Activated naive CD4-positive, alpha-beta T cell treated with anti-CD3 and anti-CD28 coated beads for 36 hours (primary cell): ENCODE measurements around the gene XCR1. TPM values are rescaled to one million over a fixed set of nuclear protein-coding genes. Genes with fewer than 3 reads are reported as not detected.
"Not testable (repeated sequence)": the region's sequence is repeated elsewhere in the genome, so short reads cannot be mapped to it uniquely, and the experiment has no call there.

Experiments
- CTCF ChIA-PET: fragments of 350-600 bp; sonication (Branson Sonifier 250); formaldehyde crosslinking; loops from one replicate; lab custom pipeline; 2021; ENCODE audit warnings: antibody characterized with exemption; lab: Charles Lee
- DNase-seq: peaks from one replicate; pipeline ENCODE4 v3.0.0-alpha.2; 2020
- H3K27ac Mint-ChIP-seq: one replicate; pipeline ENCODE4 v1.8.0; 2021; ENCODE audit warnings: mild to moderate bottlenecking, mixed read lengths
- H3K27me3 Mint-ChIP-seq: one replicate; pipeline ENCODE4 v1.8.0; 2021; ENCODE audit warnings: low read depth, mixed read lengths
- H3K36me3 Mint-ChIP-seq: one replicate; pipeline ENCODE4 v1.8.0; 2021; ENCODE audit warnings: low read depth, mixed read lengths
- H3K4me1 Mint-ChIP-seq: one replicate; pipeline ENCODE4 v1.8.0; 2021; ENCODE audit warnings: low read depth, mixed read lengths
- H3K4me3 Mint-ChIP-seq: one replicate; pipeline ENCODE4 v1.8.0; 2021; ENCODE audit warnings: mild to moderate bottlenecking, moderate library complexity, mixed read lengths
- H3K9me3 Mint-ChIP-seq: one replicate; pipeline ENCODE4 v1.8.0; 2021; ENCODE audit warnings: mixed read lengths
- intact Hi-C: fragments of 100-400 bp; cut with micrococcal nuclease; formaldehyde crosslinking; loops from one replicate; pipeline ENCODE4 v1.15.1; 2023
- total RNA-seq, 2 experiments: library from RNA; stranded (reverse); gene quantifications; one replicate each; pipeline ENCODE4 v1.2.3, GENCODE V29; 2021

The XCR1 gene
- total RNA-seq, 2 experiments from 2014 or later: not detected

DNA sequence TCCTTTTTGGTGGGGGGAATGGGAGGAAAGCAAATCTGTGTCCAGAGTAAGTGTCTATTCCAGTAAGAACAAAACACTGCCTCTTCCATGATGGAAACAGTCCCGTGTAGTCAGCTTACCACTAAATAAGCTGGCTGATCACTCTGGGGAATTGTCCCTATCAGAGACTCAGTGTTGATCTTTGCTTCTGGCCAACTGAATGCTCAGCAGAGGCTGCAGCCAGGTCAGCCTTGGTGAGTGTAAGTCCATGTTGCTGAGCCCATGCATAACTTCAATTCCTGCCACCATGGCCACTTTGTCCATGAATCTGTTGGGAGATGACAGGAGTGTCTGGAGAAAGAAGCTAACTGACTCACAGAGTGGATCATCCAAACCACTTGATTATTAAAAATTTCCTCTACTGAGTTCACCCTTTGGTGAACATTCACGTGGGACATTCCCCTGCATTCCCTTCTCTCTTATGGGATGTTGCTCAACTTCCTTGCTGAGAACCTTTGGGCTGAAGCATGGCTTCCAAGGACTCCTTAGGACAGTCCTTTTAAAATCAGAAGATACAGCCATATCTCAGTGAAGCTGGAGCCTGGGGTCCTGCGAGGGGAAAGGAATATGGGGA, 33.9 kb upstream of the XCR1 start:
- H3K4me3 Mint-ChIP-seq: no peak overlapping the region
- peaks cover 33% of the 10 kb centered on the region for H3K4me1 Mint-ChIP-seq
- no peaks in the 10 kb centered on the region for H3K9me3 Mint-ChIP-seq
- no peaks in the 10 kb centered on the region for H3K36me3 Mint-ChIP-seq
- H3K27me3 Mint-ChIP-seq: peaks cover 44% of the 10 kb centered on the region
- no peak for DNase-seq
- CTCF ChIA-PET: no interaction called here
- H3K27ac Mint-ChIP-seq: no peak overlapping the region
- intact Hi-C loops: no loop called here

GRCh38 chr3:46060551-46060950, 33.3 kb upstream of the XCR1 start:
- H3K27ac Mint-ChIP-seq: no peak overlapping the region
- no peak for DNase-seq
- no peak overlapping the region for H3K4me3 Mint-ChIP-seq
- CTCF ChIA-PET: interaction anchor here (1.0 kb wide), 1 partner anchor 17 kb away, joined by 3 read pairs; no protein-coding TSS in a partner anchor
- H3K9me3 Mint-ChIP-seq: no peaks in the 10 kb centered on the region
- no peaks in the 10 kb centered on the region for H3K36me3 Mint-ChIP-seq
- peaks cover 30% of the 10 kb centered on the region for H3K4me1 Mint-ChIP-seq
- peaks cover 48% of the 10 kb centered on the region for H3K27me3 Mint-ChIP-seq
- intact Hi-C loops: no loop called here

- H3K9me3 Mint-ChIP-seq: no peaks in the 10 kb centered on the region
- H3K27ac Mint-ChIP-seq: no peak overlapping the region
- H3K4me1 Mint-ChIP-seq: peaks cover 18% of the 10 kb centered on the region
- DNase-seq: no peak
- no peaks in the 10 kb centered on the region for H3K36me3 Mint-ChIP-seq
- intact Hi-C loops: no loop called here
- CTCF ChIA-PET: interaction anchor here (0.6 to 1.0 kb wide), 2 partner anchors 18 to 20 kb away, joined by 3 read pairs; no protein-coding TSS in a partner anchor
- H3K4me3 Mint-ChIP-seq: no peak overlapping the region
- H3K27me3 Mint-ChIP-seq: peaks cover 57% of the 10 kb centered on the region
These were observed 32.1 kb upstream of the XCR1 start for GRCh38 chr3:46059432-46059831.

DNA sequence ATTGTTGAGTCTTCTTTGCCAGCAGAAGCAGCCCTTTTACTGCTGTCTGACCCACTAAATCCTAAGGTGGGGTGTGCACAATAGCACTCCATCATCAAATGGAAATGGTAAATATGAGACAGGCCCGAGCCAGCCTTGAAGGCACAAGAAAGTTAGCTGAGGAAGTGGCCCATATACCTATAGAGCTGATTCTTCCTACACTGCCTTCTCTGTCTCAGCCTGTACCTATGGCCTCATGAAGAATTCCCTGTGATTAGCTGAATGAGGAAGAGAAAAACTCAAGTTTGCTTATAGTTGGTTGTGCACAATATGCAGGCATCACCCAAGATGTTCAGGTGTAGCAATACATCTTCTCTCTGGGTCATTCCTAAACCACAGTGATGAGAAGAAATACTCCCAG, 31.7 kb upstream of the XCR1 start:
- CTCF ChIA-PET: no interaction called here
- intact Hi-C loops: no loop called here

GRCh38 chr3:46057716-46058115, 30.4 kb upstream of the XCR1 start:
- no peaks in the 10 kb centered on the region for H3K36me3 Mint-ChIP-seq
- H3K4me3 Mint-ChIP-seq: no peak overlapping the region
- peaks cover 5% of the 10 kb centered on the region for H3K4me1 Mint-ChIP-seq
- no peak overlapping the region for H3K27ac Mint-ChIP-seq
- no peaks in the 10 kb centered on the region for H3K9me3 Mint-ChIP-seq
- H3K27me3 Mint-ChIP-seq: peaks cover 56% of the 10 kb centered on the region
- DNase-seq: no peak
- intact Hi-C loops: no loop called here
- CTCF ChIA-PET: no interaction called here

More for the DNA sequence above, 31.7 kb upstream of the XCR1 start:
- Mint-ChIP-seq H3K27ac (no peak overlapping the region), H3K9me3 (no peaks in the 10 kb centered on the region), H3K4me1 (peaks cover 15% of the 10 kb centered on the region), H3K36me3 (no peaks in the 10 kb centered on the region), H3K27me3 (peaks cover 58% of the 10 kb centered on the region), H3K4me3 (no peak overlapping the region)
- no peak for DNase-seq

DNA sequence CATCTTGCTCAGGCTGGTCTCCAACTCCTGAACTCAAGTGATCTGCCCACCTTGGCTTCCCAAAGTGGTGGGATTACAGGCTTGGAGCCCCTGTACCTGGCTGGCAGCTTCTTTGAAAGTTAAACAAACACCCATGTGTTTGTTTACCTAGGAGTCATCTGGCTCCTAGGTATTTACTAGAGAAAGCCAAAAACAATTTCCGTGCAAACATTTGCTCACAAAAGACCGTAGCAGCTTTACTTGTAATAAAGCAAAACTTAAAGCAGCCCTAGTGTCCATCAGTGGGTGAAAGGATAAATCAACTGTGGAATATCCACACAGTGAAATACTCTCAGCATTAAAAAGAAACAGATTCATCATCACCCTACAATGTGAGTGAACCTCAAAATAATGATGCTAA, 29.4 kb upstream of the XCR1 start:
- no peak for DNase-seq
- no peak overlapping the region for H3K27ac Mint-ChIP-seq
- no peaks in the 10 kb centered on the region for H3K9me3 Mint-ChIP-seq
- H3K27me3 Mint-ChIP-seq: peaks cover 52% of the 10 kb centered on the region
- H3K36me3 Mint-ChIP-seq: no peaks in the 10 kb centered on the region
- no peak overlapping the region for H3K4me3 Mint-ChIP-seq
- H3K4me1 Mint-ChIP-seq: peaks cover 1% of the 10 kb centered on the region
- intact Hi-C loops: no loop called here
- CTCF ChIA-PET: no interaction called here

DNA sequence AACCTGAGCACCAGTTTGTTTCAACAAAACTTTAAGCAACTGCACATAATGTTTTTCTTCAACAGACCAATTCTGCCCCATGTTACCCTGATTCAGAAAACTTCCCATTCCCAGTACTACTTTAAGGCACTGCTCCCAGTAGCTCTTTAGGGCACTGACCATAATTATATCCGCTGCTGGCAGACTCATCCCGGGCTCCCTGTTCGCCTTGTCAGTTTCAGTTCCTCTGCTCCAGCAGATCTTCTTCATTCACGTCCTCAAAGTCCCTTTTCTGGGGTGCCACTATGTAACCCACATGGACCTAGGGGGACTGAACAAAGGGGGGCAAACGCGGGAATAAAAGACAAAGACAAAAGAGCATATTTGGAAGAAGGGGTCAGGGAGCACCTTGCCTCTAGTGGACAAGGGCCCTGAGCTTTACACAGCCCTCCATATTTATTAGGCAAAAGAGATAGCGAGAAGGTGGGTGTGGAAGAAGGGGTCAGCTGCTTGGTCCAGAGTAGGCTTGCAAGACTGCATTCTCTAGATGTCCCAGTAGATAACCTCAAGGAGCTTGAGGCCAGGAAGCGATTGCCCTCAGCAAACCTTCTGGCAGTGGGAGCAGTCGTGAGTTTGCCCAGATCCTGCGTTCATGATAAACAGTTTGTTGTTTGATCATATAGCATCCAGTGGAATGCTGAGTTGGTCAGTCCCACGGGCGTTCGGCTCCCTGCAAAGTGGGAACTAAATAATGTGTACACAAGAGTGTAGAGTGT, 26.7 kb upstream of the XCR1 start:
- H3K36me3 Mint-ChIP-seq, DNase-seq, H3K9me3 Mint-ChIP-seq, H3K4me1 Mint-ChIP-seq, H3K4me3 Mint-ChIP-seq, H3K27ac Mint-ChIP-seq, intact Hi-C loops: not testable (repeated sequence)
- H3K27me3 Mint-ChIP-seq: peaks cover 34% of the 10 kb centered on the region
- CTCF ChIA-PET: interaction anchor here (0.8 to 1.0 kb wide), 2 partner anchors 11 to 31 kb away, joined by 3 read pairs; no protein-coding TSS in a partner anchor

GRCh38 chr3:46053265-46053664, 26.0 kb upstream of the XCR1 start:
- CTCF ChIA-PET, DNase-seq, intact Hi-C loops, H3K4me1 Mint-ChIP-seq, H3K27ac Mint-ChIP-seq, H3K9me3 Mint-ChIP-seq, H3K4me3 Mint-ChIP-seq, H3K36me3 Mint-ChIP-seq: not testable (repeated sequence)
- peaks cover 30% of the 10 kb centered on the region for H3K27me3 Mint-ChIP-seq

- CTCF ChIA-PET: interaction anchor here (0.5 kb wide), 1 partner anchor 24 kb away, joined by 3 read pairs; no protein-coding TSS in a partner anchor
- Mint-ChIP-seq H3K36me3 (no peaks in the 10 kb centered on the region), H3K4me1 (no peaks in the 10 kb centered on the region), H3K27me3 (peaks cover 26% of the 10 kb centered on the region), H3K27ac (no peak overlapping the region), H3K4me3 (no peak overlapping the region), H3K9me3 (no peaks in the 10 kb centered on the region)
- DNase-seq: no peak
- intact Hi-C loops: no loop called here
These were observed 25.2 kb upstream of the XCR1 start for GRCh38 chr3:46052531-46052930.

DNA sequence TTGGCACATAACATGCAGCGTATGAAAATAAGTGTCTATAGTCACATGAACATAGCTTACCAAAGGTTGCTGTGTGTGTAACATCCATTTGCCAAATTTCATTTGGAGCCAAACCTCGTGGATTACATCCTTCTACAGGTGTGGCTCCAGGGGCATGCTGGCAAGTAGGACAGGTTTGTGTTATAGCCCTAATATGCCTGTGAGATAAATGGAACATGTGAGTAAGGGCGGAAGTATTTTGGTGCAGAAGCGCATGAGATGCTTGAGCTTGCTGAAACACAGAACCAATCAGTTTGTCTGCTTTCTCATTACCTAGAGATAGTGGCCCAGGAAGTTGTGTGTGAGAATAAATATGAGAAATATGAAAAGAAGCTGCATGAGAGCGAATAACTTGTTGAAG, 21.8 kb upstream of the XCR1 start:
- Mint-ChIP-seq H3K27ac (no peak overlapping the region), H3K36me3 (no peaks in the 10 kb centered on the region), H3K4me1 (peaks cover 15% of the 10 kb centered on the region), H3K4me3 (no peak overlapping the region), H3K27me3 (peaks cover 7% of the 10 kb centered on the region), H3K9me3 (no peaks in the 10 kb centered on the region)
- intact Hi-C loops: no loop called here
- DNase-seq: no peak
- CTCF ChIA-PET: no interaction called here

DNA sequence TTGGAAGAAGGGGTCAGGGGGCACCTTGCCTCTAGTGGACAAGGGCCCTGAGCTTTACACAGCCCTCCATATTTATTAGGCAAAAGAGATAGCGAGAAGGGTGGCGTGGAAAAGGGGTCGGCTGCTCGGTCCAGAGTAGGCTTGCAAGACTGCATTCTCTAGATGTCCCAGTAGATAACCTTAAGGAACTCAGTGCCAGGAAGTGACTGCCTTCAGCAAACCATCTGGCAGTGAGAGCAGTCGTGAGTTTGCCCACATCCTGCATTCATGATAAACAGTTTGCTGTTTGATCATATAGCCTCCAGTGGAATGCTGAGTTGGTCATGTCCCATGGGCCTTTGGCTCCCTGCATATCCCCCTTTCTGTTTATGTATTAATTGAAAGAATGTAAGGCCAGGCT, 18.9 kb upstream of the XCR1 start:
- DNase-seq: peak; percentile 56
- CTCF ChIA-PET, H3K4me3 Mint-ChIP-seq, H3K27ac Mint-ChIP-seq, intact Hi-C loops, H3K9me3 Mint-ChIP-seq, H3K27me3 Mint-ChIP-seq, H3K36me3 Mint-ChIP-seq: not testable (repeated sequence)
- H3K4me1 Mint-ChIP-seq: peaks cover 15% of the 10 kb centered on the region

DNA sequence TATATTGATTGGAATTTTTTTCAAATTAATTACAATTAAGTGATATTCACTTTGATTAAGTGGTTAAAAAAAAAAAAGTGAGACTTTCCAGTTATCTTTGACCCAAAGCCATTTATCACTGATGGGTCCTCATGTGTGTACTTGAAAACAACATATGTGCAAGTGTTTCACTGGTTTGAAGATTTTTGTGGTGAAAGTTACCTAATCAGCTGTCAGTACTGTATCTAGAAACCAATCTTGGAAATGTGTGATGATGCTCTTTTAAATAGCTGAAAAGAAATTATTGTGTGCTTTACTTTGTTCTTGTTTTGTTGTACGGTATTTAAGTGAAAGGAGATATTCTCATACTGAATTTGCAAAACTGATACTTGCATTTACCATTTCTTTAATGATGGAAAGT, 11.6 kb upstream of the XCR1 start:
- no peaks in the 10 kb centered on the region for H3K4me1 Mint-ChIP-seq
- H3K4me3 Mint-ChIP-seq: no peak overlapping the region
- intact Hi-C loops: no loop called here
- H3K27me3 Mint-ChIP-seq: no peaks in the 10 kb centered on the region
- no peak overlapping the region for H3K27ac Mint-ChIP-seq
- CTCF ChIA-PET: no interaction called here
- DNase-seq: no peak
- H3K9me3 Mint-ChIP-seq: peaks cover 2% of the 10 kb centered on the region
- no peaks in the 10 kb centered on the region for H3K36me3 Mint-ChIP-seq

DNA sequence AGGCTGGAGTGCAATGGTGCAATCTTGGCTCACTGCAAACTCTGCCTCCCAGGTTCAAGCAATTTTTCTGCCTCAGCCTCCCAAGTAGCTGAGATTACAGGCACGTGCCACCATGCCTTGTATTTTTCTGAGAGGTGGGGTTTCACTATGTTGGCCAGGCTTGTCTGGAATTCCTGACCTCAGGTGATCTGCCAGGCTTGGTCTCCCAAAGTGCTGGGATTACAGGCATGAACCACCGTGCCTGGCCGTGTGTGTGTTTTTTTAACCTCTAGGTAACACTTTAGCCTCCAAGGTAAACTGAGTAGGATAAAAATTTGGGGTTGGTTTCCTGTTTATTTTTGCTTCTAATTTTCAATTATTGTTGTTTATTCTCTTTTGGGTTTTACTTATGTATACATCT, 10.8 kb upstream of the XCR1 start:
- H3K27ac Mint-ChIP-seq, H3K9me3 Mint-ChIP-seq, H3K27me3 Mint-ChIP-seq, CTCF ChIA-PET, intact Hi-C loops, H3K4me1 Mint-ChIP-seq, H3K36me3 Mint-ChIP-seq, DNase-seq, H3K4me3 Mint-ChIP-seq: not testable (repeated sequence)
